ENCODE measurements around the gene HTR6. TPM values are rescaled to one million over a fixed set of nuclear protein-coding genes. Genes with fewer than 3 reads are reported as not detected.

Gene HTR6
- total RNA-seq, 1 experiment from 2014 or later, result 0.10 TPM

GRCh38 chr1:19706136-19706535, 41.5 kb downstream of the HTR6 start:
- DNase-seq (ENCODE audit: low read depth, low spot score) (no peak), ATAC-seq (no peak)
- in situ Hi-C loops (cut with HindIII; ENCODE audit: low pct_unique_long_range_greater_than_20kb, low sequenced_read_pairs) (no loop called here), intact Hi-C loops (cut with micrococcal nuclease; ENCODE audit: unreplicated experiment) (loop anchor here (2.0 kb wide), 1 partner anchor 43 kb away; no protein-coding TSS in a partner anchor)
- H3K27ac ChIP-seq (ENCODE audit: low read length), result no peak overlapping the region
- CTCF ChIA-PET, result interaction anchor here (1.1 to 3.8 kb wide), 2 partner anchors 10 to 44 kb away, joined by 3 to 57 read pairs; no protein-coding TSS in a partner anchor
- no peaks in the 10 kb centered on the region for H3K27me3 ChIP-seq (ENCODE audit: control insufficient read depth, insufficient read depth, low read length)
- H3K9me3 ChIP-seq (ENCODE audit: control insufficient read depth, insufficient read depth, low read depth, low read length), result no peaks in the 10 kb centered on the region
- H3K4me3 ChIP-seq (ENCODE audit: low read depth in 2 of 2, low read length in 2 of 2), result no peak overlapping the region
- no peaks in the 10 kb centered on the region for H3K4me1 ChIP-seq (ENCODE audit: control insufficient read depth, insufficient read depth, low read length)
- no peaks in the 10 kb centered on the region for H3K36me3 ChIP-seq (ENCODE audit: control insufficient read depth, insufficient read depth, low read length)
- no TSS peak for BruUV-seq (replicated peaks)
- POLR2A ChIA-PET, result no interaction called here
- TF ChIP-seq REST (IDR thresholded peaks at IDR 0.05; ENCODE audit: insufficient read depth in 1 of 2, low read depth in 2 of 2, low read length in 1 of 2) (no peak), CTCF (IDR thresholded peaks at IDR 0.05) (no peak), TCF7L2 (IDR thresholded peaks at IDR 0.05; ENCODE audit: low read depth, low read length) (no peak), SIN3A (IDR thresholded peaks at IDR 0.05; ENCODE audit: borderline replicate concordance, insufficient read depth, low read depth, low read length) (no peak), POLR2AphosphoS5 (IDR thresholded peaks at IDR 0.05; ENCODE audit: low read depth, low read length) (no peak)

DNA sequence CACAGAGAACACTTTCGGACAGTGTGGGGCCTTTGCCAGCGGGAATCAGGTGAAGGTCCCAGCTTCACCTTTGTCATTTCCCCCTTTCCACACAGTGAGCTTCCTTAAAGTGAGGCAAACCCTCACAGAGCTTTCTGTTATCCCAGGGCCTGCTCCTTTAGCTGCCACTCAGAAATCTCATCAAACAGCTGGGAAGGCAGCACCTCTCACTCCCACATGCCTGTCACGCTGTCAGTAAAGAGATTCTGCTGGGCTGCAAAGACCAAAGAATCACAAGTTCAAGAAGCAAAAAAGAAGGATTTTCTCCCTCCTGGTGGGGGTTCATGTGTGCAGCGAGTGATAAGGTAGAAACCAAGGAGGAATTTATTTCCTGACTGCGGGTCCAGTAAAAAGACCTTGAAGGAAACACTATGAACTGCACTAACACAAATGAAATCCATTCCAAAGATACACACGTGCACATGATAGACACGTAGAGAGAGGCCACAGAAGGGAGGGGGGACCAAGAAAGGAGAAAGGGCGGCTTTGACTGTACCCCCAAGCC, 44.0 kb downstream of the HTR6 start:
- ATAC-seq, result no peak
- BruUV-seq (replicated peaks), result no TSS peak
- no peaks in the 10 kb centered on the region for H3K9me3 ChIP-seq (ENCODE audit: control insufficient read depth, insufficient read depth, low read depth, low read length)
- no peaks in the 10 kb centered on the region for H3K27me3 ChIP-seq (ENCODE audit: control insufficient read depth, insufficient read depth, low read length)
- CTCF ChIA-PET, result no interaction called here
- POLR2A ChIA-PET, result no interaction called here
- H3K4me1 ChIP-seq (ENCODE audit: control insufficient read depth, insufficient read depth, low read length), result no peaks in the 10 kb centered on the region
- in situ Hi-C loops (cut with HindIII; ENCODE audit: low pct_unique_long_range_greater_than_20kb, low sequenced_read_pairs) (no loop called here), intact Hi-C loops (cut with micrococcal nuclease; ENCODE audit: unreplicated experiment) (no loop called here)
- no peak overlapping the region for H3K27ac ChIP-seq (ENCODE audit: low read length)
- TF ChIP-seq TCF7L2 (IDR thresholded peaks at IDR 0.05; ENCODE audit: low read depth, low read length), result no peak
- TF ChIP-seq POLR2AphosphoS5 (IDR thresholded peaks at IDR 0.05; ENCODE audit: low read depth, low read length), result no peak
- TF ChIP-seq REST (IDR thresholded peaks at IDR 0.05; ENCODE audit: insufficient read depth in 1 of 2, low read depth in 2 of 2, low read length in 1 of 2), result no peak
- TF ChIP-seq SIN3A (IDR thresholded peaks at IDR 0.05; ENCODE audit: borderline replicate concordance, insufficient read depth, low read depth, low read length), result no peak
- no peak for TF ChIP-seq CTCF (IDR thresholded peaks at IDR 0.05)
- no peak overlapping the region for H3K4me3 ChIP-seq (ENCODE audit: low read depth in 2 of 2, low read length in 2 of 2)
- no peaks in the 10 kb centered on the region for H3K36me3 ChIP-seq (ENCODE audit: control insufficient read depth, insufficient read depth, low read length)
- DNase-seq (ENCODE audit: low read depth, low spot score), result no peak

Measured in Panc1 (cell line).